Keratinocyte (primary cell): ENCODE results near the gene ALX4. TPM values are rescaled to one million over a fixed set of nuclear protein-coding genes. Genes with fewer than 3 reads are reported as not detected.

Experiments
- DNase-seq: peaks from one replicate; pipeline ENCODE4 v3.0.0-alpha.2; 2011; ENCODE audit warnings: low read depth, missing footprints, low spot score
- FAIRE-seq: peaks from 2 replicates; lab custom pipeline; 2011; peaks lifted over from hg19 to GRCh38; lab: Jason Lieb, UNC
- H2AFZ ChIP-seq: 2 replicates; pipeline ENCODE4 v1.6.0; 2012; ENCODE audit warnings: low read length, control low read depth, inconsistent platforms; ENCODE audit not compliant: control insufficient read depth
- H3K27ac ChIP-seq: 2 replicates; pipeline ENCODE4 v1.5.1; 2011; ENCODE audit warnings: low read length; ENCODE audit not compliant: control insufficient read depth, insufficient read depth
- H3K27me3 ChIP-seq: 3 replicates; pipeline ENCODE4 v1.6.0; 2011; ENCODE audit warnings: low read length; ENCODE audit not compliant: control insufficient read depth, insufficient read depth; ENCODE audit errors: extremely low read depth
- H3K36me3 ChIP-seq, 2 experiments: 2 replicates in 1 of 2; 3 replicates in 1 of 2; pipeline ENCODE4 v1.5.1; 2011; ENCODE audit warnings: low read length in 2 of 2, mild to moderate bottlenecking in 1 of 2; ENCODE audit not compliant: control insufficient read depth in 2 of 2, insufficient read depth in 2 of 2; ENCODE audit errors: extremely low read depth in 1 of 2
- H3K4me1 ChIP-seq: 3 replicates; pipeline ENCODE4 v1.5.1; 2011; ENCODE audit warnings: low read length; ENCODE audit not compliant: control insufficient read depth, insufficient read depth; ENCODE audit errors: extremely low read depth
- H3K4me2 ChIP-seq: 3 replicates; pipeline ENCODE4 v1.6.0; 2011; ENCODE audit warnings: low read depth, low read length; ENCODE audit not compliant: control insufficient read depth, insufficient read depth; ENCODE audit errors: extremely low read depth
- H3K4me3 ChIP-seq, 3 experiments: fragments of 200-600 bp in 1 of 3; sonication (generic) in 1 of 3; 2 replicates in 2 of 3; 3 replicates in 1 of 3; pipeline ENCODE4 v1.5.1; 2011 to 2016; ENCODE audit warnings: low read length in 3 of 3, mild to moderate bottlenecking in 3 of 3, control low read depth in 2 of 3, inconsistent platforms in 1 of 3, low read depth in 1 of 3, mixed read lengths in 1 of 3, mixed run types in 1 of 3, moderate library complexity in 1 of 3; ENCODE audit not compliant: control insufficient read depth in 2 of 3, insufficient read depth in 2 of 3; ENCODE audit errors: extremely low read depth in 1 of 3
- H3K79me2 ChIP-seq: 2 replicates; pipeline ENCODE4 v1.6.0; 2012; ENCODE audit warnings: low read length; ENCODE audit not compliant: control insufficient read depth, insufficient read depth
- H3K9ac ChIP-seq: 3 replicates; pipeline ENCODE4 v1.6.0; 2011; ENCODE audit warnings: low read length; ENCODE audit not compliant: control insufficient read depth, insufficient read depth; ENCODE audit errors: extremely low read depth
- H3K9me1 ChIP-seq: 3 replicates; pipeline ENCODE4 v1.6.0; 2011; ENCODE audit warnings: low read length; ENCODE audit not compliant: control insufficient read depth, insufficient read depth; ENCODE audit errors: extremely low read depth
- H3K9me3 ChIP-seq: 2 replicates; pipeline ENCODE4 v1.5.1; 2012; ENCODE audit warnings: low read depth, low read length; ENCODE audit not compliant: control insufficient read depth
- H4K20me1 ChIP-seq: 3 replicates; pipeline ENCODE4 v1.6.0; 2011; ENCODE audit warnings: low read length; ENCODE audit not compliant: control insufficient read depth, insufficient read depth; ENCODE audit errors: extremely low read depth
- CTCF ChIP-seq, 3 experiments: IDR thresholded peaks in 1 of 3; conservative IDR thresholded peaks in 1 of 3; optimal IDR thresholded peaks in 1 of 3; 2 replicates in 2 of 3; 3 replicates in 1 of 3; pipeline versions ENCODE3 to v1.5.1; 2011; ENCODE audit warnings: low read length in 3 of 3, mild to moderate bottlenecking in 3 of 3, moderate library complexity in 2 of 3, control low read depth in 1 of 3, inconsistent platforms in 1 of 3; ENCODE audit not compliant: insufficient read depth in 2 of 3; ENCODE audit errors: extremely low read depth in 1 of 3
- EZH2 ChIP-seq: IDR thresholded peaks from one replicate; pipeline ENCODE4 v1.6.1; 2012; ENCODE audit warnings: inconsistent platforms, mild to moderate bottlenecking, low read length, moderate library complexity
- dilution Hi-C: fragments of 300-500 bp; cut with MboI; formaldehyde crosslinking; loops from one replicate; pipeline ENCODE4 v1.7.0; 2020; ENCODE audit warnings: low sequenced_read_pairs; ENCODE audit not compliant: extremely low pct_ligation_motif_present
- polyA plus RNA-seq, 5 experiments: library from polyadenylated mRNA; depleted of rRNA in 3 of 5; stranded (reverse) in 3 of 5; stranded (forward) in 1 of 5; unstranded in 1 of 5; fragments of >200 nt; gene quantifications; 1 replicate in 1 of 5; 2 replicates in 3 of 5; 3 replicates in 1 of 5; pipeline versions ENCODE4 v1.2.1 to v1.2.3, GENCODE V29; 2011 to 2012; ENCODE audit warnings: missing spikeins in 2 of 5, low read depth in 1 of 5, low replicate concordance in 1 of 5

Gene ALX4
- polyA plus RNA-seq, 1 donor (not counting 4 experiments of a cell fraction or from before 2014, with no cell fraction given), result not detected

- H3K9me1 ChIP-seq, result no peaks in the 10 kb centered on the region
- H2AFZ ChIP-seq, result no peak overlapping the region
- no peaks in the 10 kb centered on the region for H3K9me3 ChIP-seq
- peaks cover 5 to 6% of the 10 kb centered on the region in 2 experiments for H3K36me3 ChIP-seq
- no peak overlapping the region for H3K4me3 ChIP-seq
- no peaks in the 10 kb centered on the region for H3K27me3 ChIP-seq
- H3K4me1 ChIP-seq, result peaks cover 6% of the 10 kb centered on the region
- H3K4me2 ChIP-seq, result no peak overlapping the region
- H3K27ac ChIP-seq, result no peak overlapping the region
- no peak overlapping the region for H3K9ac ChIP-seq
- no peaks in the 10 kb centered on the region for H3K79me2 ChIP-seq
- no peak for FAIRE-seq
- no peaks in the 10 kb centered on the region for H4K20me1 ChIP-seq
- dilution Hi-C loops, result no loop called here
- no peak for TF ChIP-seq EZH2
- no peak for TF ChIP-seq CTCF (optimal IDR thresholded peaks at IDR 0.05 in 1 of 3, IDR thresholded peaks at IDR 0.05 in 1 of 3, conservative IDR thresholded peaks at IDR 0.05 in 1 of 3; ENCODE audit: extremely low read depth in 1 of 3, insufficient read depth in 2 of 3, low read length in 3 of 3)
- no peak for DNase-seq
Measured at GRCh38 chr11:44228379-44228778, 81.6 kb downstream of the ALX4 start.

GRCh38 chr11:44226945-44227344 lies 83.0 kb downstream of the ALX4 start:
- dilution Hi-C loops, result no loop called here

More at GRCh38 chr11:44226945-44227344, 83.0 kb downstream of the ALX4 start:
- Histone ChIP-seq H3K9ac (no peak overlapping the region), H3K27ac (no peak overlapping the region), H2AFZ (no peak overlapping the region), H4K20me1 (no peaks in the 10 kb centered on the region), H3K27me3 (no peaks in the 10 kb centered on the region), H3K9me1 (no peaks in the 10 kb centered on the region), H3K4me2 (no peak overlapping the region), H3K36me3 (peaks cover 3 to 5% of the 10 kb centered on the region in 2 experiments), H3K4me3 (no peak overlapping the region), H3K79me2 (no peaks in the 10 kb centered on the region), H3K4me1 (peaks cover 6% of the 10 kb centered on the region), H3K9me3 (no peaks in the 10 kb centered on the region)
- TF ChIP-seq CTCF (optimal IDR thresholded peaks at IDR 0.05 in 1 of 3, IDR thresholded peaks at IDR 0.05 in 1 of 3, conservative IDR thresholded peaks at IDR 0.05 in 1 of 3; ENCODE audit: extremely low read depth in 1 of 3, insufficient read depth in 2 of 3, low read length in 3 of 3) (no peak), EZH2 (no peak)
- DNase-seq, result no peak
- no peak for FAIRE-seq
